GM21360 (cell line): ENCODE results near the gene TRPM7.
"Not testable (repeated sequence)": the region's sequence is repeated elsewhere in the genome, so short reads cannot be mapped to it uniquely, and the experiment has no call there.

Experiments used
- ATAC-seq: cut with Tn5 transposase; IDR thresholded peaks from one replicate; pipeline ENCODE4 v1.9.1; 2021; ENCODE audit warnings: mild to moderate bottlenecking, moderate library complexity; ENCODE audit not compliant: unreplicated experiment

Gene TRPM7

DNA sequence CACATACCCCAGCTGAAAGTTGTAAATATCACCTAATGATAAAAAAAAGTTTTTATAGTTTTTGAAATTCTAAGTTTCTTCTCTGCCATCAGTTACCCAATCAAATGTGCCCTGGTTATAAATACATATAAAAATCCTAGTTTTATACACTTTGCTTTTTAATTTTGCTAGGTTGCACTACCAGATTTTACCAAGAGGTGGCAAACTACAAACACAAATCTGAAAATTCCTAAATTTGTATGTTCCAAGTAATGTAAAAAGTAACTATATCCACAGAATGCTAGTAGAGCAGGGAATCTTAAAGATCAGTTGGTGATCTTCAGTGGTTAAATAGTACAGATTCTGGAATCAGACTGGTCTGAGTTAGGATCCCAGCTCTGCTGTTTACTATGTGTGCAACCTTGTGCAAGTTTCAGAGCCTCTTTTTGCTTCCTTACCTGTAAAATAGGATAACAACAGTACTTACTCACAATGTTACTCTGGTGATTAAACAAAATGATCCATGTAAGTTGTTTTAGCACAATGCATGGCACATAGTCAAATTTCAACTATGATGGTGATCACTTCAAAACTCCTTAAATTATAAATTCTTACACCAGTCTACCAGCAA lies 11.0 kb downstream of the TRPM7 start:
- ATAC-seq: no peak

DNA sequence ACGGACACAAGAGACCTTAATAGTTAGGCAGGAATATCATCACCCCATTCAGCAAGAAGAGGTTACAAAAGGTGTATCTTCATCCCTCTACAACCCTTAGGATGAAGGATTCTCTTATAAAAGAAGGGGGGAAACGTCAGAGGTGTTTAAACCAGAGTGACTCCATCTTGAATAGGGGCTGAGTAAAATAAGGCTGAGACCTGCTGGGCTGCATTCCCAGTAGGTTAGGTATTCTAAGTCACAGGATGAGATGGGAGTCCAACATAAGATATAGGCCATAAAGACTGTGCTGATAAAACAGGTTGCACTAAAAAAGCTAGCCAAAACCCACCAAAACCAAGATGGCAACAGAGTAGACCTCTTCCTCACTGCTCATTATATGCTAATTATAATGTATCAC lies 16.5 kb downstream of the TRPM7 start:
- ATAC-seq: no peak

DNA sequence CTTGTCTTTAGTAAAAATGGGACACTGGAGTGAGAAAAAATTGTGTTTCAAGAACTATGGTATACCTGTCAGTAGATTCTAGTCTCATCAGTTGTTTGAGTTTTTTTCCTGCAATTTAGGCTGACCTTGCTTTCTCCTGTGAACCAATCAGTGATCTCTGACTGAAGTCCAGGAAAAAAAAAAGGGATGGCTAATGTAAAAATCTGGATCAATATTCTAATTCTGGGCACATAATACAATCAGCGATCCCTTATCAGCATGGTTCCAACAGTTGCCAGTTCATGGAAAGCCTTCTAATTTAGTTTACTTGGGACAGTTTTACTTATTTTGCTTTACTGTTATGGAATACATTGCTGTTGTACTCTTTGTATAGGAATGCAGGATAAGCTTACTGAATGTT lies 17.0 kb downstream of the TRPM7 start:
- no peak for ATAC-seq

DNA sequence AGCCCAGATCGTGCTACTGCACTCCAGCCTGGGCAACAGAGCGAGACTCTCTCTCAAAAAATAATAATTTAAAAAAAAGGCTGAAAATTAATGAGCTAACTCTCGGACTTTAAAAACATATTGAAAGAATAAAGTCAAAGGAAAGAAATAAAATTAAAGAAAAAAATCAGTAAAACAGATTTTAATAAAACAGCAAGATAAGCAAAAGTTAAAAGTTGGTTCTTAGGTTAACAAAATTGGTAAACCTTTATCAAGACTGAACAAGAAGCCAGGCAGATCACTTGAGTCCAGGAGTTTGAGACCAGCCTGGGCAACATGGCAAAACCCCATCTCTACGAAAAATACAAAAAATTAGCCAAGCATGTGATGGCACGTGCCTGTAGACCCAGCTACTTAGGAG lies 20.7 kb downstream of the TRPM7 start:
- ATAC-seq: no peak

GRCh38 chr15:50655555-50655954 lies 31.0 kb downstream of the TRPM7 start:
- no peak for ATAC-seq

GRCh38 chr15:50653156-50653743 lies 33.3 kb downstream of the TRPM7 start:
- no peak for ATAC-seq

DNA sequence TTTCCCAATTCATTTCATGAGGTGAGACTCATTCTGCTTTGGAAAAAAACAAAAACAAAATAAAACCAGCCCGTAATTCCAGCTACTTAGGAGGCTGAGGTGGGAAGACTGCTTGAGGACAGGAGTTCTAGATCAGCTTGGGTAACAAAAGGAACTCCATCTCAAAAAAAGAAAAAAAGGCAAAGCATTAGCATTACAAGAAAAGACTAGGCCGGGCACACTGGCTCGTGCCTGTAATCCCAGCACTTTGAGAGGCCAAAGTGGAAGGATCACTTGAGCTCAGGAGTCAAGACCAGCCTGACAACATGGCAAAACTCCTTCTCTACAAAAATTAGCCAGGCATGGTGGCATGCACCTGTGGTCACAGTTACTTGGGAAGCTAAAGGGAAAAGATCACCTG lies 33.9 kb downstream of the TRPM7 start:
- no peak for ATAC-seq

DNA sequence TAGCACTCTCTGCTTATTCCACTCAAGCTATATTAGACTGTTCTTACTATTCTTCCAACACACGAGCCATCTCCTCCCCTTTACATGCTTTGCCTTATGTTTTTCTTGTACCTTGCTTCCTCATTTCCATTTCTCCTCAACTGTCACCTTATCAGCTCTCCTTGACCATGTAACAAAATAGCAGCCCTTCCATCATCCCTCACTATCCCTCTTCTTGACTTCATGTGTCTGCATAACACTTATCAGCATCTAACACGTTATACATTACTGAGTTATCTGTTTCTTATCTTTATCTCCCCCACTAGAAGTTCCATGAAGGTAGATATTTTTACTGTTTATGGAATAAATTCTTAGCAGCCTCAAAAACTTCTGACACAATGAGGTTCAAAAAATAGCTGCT lies 45.3 kb downstream of the TRPM7 start:
- no peak for ATAC-seq

- ATAC-seq: no peak
Measured at GRCh38 chr15:50636146-50636545, 50.5 kb downstream of the TRPM7 start.

DNA sequence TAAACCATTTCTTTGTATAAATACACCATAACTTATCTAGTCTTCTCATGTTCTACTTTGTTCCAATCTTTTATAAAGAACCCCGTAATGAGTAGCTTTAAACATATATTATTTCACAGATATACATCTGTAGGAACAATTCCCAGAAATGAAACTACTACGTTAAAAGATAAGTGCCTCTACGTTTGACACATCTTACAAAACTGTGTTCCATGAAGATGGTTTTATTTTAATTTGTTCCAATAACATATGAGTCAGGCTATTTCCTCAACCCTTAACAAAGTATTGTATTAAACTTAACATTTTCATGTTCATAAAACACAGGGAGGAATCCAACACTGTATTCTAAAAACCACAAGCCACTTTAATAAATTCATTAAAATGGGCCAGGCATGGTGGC lies 52.9 kb downstream of the TRPM7 start:
- no peak for ATAC-seq

- no peak for ATAC-seq
Measured at GRCh38 chr15:50628421-50628820, 58.2 kb downstream of the TRPM7 start.

DNA sequence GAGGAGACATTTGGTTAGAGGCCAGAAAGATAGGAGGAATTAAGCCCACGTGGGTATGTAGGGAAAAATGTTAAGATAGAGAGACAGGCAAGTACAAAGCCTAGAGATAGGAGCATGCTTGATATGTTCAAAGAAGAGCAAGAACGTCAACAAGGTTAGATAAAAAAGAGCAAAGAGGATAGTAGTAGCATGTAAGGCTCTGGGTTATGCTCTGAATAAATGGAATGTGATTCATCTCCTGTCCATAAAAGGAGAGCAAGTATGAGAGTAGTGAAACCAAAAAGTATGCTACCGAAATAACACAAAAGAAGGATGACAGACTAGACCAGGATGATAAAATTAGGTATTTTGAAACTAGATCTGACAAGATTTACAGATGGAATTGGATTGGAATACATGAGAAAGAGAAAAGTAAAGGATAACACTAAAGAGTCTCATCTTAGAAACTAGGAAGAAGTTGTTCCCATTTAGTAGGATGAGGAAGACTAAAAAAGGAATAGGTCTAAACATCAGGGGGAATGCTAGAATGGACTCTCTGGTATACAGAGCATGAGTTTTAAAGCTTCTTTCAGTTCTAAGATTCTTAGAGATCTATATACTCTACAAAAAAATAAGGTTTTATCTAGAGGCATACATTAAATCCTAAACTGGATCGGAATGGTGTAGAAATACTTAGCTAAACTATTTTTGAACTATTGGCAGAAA lies 59.1 kb downstream of the TRPM7 start:
- no peak for ATAC-seq

DNA sequence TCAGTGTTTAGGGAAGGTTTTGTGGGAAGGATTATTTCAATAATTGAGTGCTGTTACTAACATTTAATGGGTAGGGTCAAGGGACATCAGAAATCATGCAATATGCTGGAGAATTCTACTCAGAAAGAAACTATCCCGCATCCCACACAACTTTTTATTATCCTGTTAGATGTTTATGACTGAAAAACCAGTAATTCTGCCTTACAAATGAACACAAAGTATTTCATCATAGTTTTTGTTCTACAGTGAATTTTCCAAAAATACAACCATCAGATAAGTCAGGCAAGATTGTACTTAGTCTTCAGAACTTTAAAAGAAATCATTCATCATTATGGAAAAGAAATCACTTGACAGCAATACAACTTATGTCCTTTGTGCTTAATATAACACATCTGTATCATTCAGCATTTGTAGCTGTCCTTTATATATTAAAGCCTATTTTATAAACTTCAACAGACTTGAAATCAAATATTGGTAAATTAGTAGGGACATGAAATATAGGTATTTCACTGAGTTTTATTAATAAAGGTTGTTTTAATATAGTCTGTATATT lies 61.9 kb downstream of the TRPM7 start:
- no peak for ATAC-seq

- ATAC-seq: not testable (repeated sequence)
Measured at GRCh38 chr15:50622361-50622943, 64.1 kb downstream of the TRPM7 start.

DNA sequence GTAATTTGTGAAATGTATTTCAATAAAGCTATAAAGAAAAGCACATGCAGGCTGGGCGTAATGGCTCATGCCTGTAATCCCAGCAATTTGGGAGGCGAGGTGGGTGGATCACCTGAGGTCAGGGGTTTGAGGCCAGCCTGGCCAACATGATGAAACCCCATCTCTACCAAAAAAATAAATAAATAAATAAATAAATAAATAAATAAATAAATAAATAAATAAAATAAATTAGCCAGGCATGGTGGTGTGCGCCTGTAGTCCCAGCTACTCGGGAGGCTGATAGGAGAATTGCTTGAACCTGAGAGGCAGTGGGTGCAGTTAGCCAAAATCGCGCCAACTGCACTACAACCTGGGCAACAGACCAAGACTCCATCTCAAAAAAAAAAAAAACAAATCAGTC lies 69.6 kb downstream of the TRPM7 start:
- not testable (repeated sequence) for ATAC-seq

DNA sequence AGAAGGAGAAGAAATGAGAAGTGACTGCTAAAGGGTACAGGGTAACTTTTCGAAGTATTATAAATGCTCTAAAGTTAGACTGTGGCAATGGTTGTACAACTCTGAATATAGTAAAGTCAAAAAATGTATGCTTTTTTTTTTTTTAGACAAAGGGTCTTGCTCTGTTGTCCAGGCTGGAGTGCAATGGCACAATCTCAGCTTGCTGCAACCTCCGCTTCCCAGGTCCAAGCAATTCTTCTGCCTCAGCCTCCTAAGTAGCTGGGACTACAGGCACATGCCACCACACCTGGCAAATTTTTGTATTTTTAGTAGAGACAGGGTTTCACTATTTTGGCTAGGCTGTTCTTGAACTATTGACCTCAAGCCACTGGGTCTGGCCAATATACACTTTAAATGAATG lies 70.0 kb downstream of the TRPM7 start:
- ATAC-seq: not testable (repeated sequence)

DNA sequence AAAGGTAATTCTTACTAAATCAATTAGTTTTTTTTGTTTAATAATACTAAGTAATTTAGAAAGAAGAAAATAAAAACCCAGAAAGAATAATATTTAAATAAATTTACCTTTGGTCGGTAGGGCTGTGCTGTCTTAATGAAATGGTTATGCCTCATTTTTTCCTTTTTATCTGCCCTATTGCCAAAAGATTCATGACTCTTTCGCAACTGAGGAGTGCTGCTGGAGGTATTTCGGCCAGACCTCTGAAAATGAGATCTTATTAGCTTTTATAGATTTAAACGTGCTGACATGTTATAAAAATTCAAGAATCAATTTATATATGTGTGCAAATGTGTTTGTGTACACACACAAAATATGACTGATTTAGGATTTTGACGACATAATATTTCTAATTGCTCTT lies 73.0 kb downstream of the TRPM7 start:
- no peak for ATAC-seq

GRCh38 chr15:50607129-50607528 lies 79.5 kb downstream of the TRPM7 start:
- no peak for ATAC-seq

GRCh38 chr15:50605462-50605861 lies 81.1 kb downstream of the TRPM7 start:
- no peak for ATAC-seq

DNA sequence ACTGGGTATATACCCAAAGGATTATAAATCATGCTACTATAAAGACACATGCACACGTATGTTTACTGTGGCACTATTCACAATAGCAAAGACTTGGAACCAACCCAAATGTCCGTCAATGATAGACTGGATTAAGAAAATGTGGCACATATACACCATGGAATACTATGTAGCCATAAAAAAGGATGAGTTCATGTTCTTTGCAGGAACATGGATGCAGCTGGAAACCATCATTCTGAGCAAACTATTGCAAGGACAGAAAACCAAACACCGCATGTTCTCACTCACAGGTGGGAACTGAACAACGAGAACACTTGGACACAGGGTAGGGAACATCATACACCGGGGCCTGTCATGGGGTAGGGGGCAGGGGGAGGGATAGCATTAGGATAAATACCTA lies 84.6 kb downstream of the TRPM7 start:
- ATAC-seq: not testable (repeated sequence)

GRCh38 chr15:50594311-50594710 lies 92.3 kb downstream of the TRPM7 start:
- no peak for ATAC-seq

DNA sequence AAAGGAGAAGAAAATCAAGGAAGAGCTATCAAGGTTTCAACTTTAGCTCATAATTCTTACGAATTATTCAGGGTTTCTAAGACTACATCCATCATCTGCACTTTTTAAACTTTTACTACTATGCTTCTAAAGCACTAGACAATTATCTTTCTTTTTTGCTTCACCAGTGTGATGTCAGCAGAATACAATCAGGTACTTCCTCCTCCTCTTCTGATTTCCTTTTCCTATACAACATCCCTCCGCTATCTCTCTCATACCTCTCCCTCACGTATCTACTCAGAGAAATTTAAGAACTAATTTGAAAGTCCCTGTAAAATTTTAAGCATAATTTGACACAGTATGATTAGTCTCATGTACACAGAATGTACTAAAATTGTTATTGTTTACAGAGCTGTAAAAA lies 92.8 kb downstream of the TRPM7 start:
- ATAC-seq: no peak
